ENCODE measurements around the gene AFAP1.

The AFAP1 gene

GRCh38 chr4:7801641-7802040 lies 138.0 kb downstream of the AFAP1 start:
- DNase-seq = no peak

- no peak for DNase-seq
Observed at GRCh38 chr4:7801001-7801400, 138.7 kb downstream of the AFAP1 start.

GRCh38 chr4:7800410-7800809 lies 139.3 kb downstream of the AFAP1 start:
- DNase-seq = no peak

GRCh38 chr4:7799736-7800135 lies 139.9 kb downstream of the AFAP1 start:
- DNase-seq = no peak

- DNase-seq = no peak
Observed at GRCh38 chr4:7799306-7799705, 140.4 kb downstream of the AFAP1 start.

GRCh38 chr4:7798178-7798995 lies 141.3 kb downstream of the AFAP1 start:
- DNase-seq = no peak

GRCh38 chr4:7797330-7797729 lies 142.3 kb downstream of the AFAP1 start:
- no peak for DNase-seq

GRCh38 chr4:7795983-7796382 lies 143.7 kb downstream of the AFAP1 start:
- DNase-seq = no peak

- no peak for DNase-seq
Observed at GRCh38 chr4:7793186-7793585, 146.5 kb downstream of the AFAP1 start.

- DNase-seq = no peak
Observed at GRCh38 chr4:7792616-7793015, 147.0 kb downstream of the AFAP1 start.

GRCh38 chr4:7790999-7791398 lies 148.7 kb downstream of the AFAP1 start:
- no peak for DNase-seq

- no peak for DNase-seq
Observed at GRCh38 chr4:7790023-7790422, 149.6 kb downstream of the AFAP1 start.

GRCh38 chr4:7788694-7789425 lies 150.8 kb downstream of the AFAP1 start:
- no peak for DNase-seq

- no peak for DNase-seq
Observed at GRCh38 chr4:7788193-7788592, 151.5 kb downstream of the AFAP1 start.

GRCh38 chr4:7787681-7788141 lies 151.9 kb downstream of the AFAP1 start:
- DNase-seq = no peak

- DNase-seq = no peak
Observed at GRCh38 chr4:7787067-7787466, 152.6 kb downstream of the AFAP1 start.

GRCh38 chr4:7786517-7786916 lies 153.1 kb downstream of the AFAP1 start:
- DNase-seq = no peak

- DNase-seq = no peak
Observed at GRCh38 chr4:7786040-7786439, 153.6 kb downstream of the AFAP1 start.

GRCh38 chr4:7785017-7785416 lies 154.6 kb downstream of the AFAP1 start:
- DNase-seq = no peak

GRCh38 chr4:7784131-7784870 lies 155.4 kb downstream of the AFAP1 start:
- no peak for DNase-seq

GRCh38 chr4:7783541-7783940 lies 156.1 kb downstream of the AFAP1 start:
- no peak for DNase-seq

- no peak for DNase-seq
Observed at GRCh38 chr4:7782783-7783182, 156.9 kb downstream of the AFAP1 start.

- no peak for DNase-seq
Observed at GRCh38 chr4:7781993-7782392, 157.7 kb downstream of the AFAP1 start.

GRCh38 chr4:7781366-7781765 lies 158.3 kb downstream of the AFAP1 start:
- no peak for DNase-seq

Measured in CD4-positive, alpha-beta T cell treated with Interleukin-15 for 1 hour (primary cell).